Activated naive CD8-positive, alpha-beta T cell treated with anti-CD3 and anti-CD28 coated beads, Interleukin-2, amount 50 U/mL, for 16 hours (primary cell): ENCODE results near the gene CDK17.
"Not testable (repeated sequence)": the region's sequence is repeated elsewhere in the genome, so short reads cannot be mapped to it uniquely, and the experiment has no call there.

Experiments used
- DNase-seq: peaks from one replicate; pipeline ENCODE4 v3.0.0-alpha.2; 2020; ENCODE audit warnings: low read depth, low spot score

Gene CDK17

DNA sequence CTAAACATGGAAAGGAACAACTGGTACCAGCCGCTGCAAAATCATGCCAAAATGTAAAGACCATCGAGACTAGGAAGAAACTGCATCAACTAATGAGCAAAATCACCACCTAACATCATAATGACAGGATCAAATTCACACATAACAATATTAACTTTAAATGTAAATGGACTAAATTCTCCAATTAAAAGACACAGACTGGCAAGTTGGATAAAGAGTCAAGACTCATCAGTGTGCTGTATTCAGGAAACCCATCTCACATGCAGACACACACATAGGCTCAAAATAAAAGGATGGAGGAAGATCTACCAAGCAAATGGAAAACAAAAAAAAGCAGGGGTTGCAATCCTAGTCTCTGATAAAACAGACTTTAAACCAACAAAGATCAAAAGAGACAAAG is 82.4 kb downstream of the CDK17 start:
- not testable (repeated sequence) for DNase-seq

DNA sequence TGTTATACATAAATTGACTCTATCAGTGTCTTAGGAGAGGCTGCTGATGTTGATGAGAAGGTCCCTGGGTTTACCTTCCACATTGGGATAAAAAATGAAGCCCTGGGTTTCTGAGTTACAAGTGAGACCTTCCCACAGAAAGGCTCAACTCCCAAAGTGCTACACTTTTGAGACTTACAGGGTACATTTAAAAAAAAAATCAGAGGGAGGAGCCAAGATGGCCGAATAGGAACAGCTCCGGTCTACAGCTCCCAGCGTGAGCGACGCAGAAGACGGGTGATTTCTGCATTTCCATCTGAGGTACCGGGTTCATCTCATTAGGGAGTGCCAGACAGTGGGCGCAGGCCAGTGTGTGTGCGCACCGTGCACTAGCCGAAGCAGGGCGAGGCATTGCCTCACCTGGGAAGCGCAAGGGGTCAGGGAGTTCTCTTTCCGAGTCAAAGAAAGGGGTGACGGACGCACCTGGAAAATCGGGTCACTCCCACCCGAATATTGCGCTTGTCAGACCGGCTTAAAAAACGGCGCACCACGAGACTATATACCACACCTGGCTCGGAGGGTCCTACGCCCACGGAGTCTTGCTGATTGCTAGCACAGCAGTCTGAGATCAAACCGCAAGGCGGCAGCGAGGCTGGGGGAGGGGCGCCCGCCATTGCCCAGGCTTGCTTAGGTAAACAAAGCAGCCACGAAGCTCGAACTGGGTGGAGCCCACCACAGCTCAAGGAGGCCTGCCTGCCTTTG is 84.3 kb downstream of the CDK17 start:
- DNase-seq = not testable (repeated sequence)

DNA sequence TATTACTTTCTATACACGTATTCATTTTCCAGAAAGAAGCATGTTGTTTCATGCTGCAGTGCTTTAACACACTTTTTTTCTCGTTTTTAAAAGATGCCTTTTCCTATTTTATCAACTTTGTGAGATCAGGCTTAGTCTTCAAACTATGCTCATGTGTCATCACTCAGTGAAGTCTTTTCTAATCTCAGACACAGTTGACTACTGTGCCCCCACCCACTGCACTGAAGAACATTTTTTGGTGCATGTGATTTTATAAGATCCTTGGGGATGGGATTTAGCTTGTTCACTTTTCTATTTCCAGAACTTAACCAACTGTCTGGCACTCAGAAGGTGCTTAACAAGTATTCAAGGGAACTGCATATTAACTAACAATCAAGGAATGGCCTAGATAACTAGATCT is 85.5 kb downstream of the CDK17 start:
- no peak for DNase-seq

DNA sequence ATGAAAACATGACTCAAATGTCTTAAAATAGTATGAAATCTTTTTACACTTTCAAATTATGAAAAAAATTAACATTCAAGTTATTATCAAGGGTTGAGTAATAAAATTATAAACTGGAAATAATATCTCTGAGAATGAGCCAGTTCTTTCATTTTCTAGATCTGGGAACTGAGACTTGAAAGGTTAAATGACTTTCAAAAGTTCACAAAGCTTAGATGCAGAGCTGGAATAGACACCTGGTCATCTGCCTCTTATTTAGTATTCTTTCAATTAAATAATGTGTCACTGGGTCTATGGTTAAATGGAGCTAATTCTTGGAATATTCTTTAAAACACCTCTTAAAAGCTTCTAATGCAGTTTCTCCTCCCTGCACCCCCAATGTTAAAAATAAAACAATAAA is 86.6 kb downstream of the CDK17 start:
- DNase-seq = no peak

DNA sequence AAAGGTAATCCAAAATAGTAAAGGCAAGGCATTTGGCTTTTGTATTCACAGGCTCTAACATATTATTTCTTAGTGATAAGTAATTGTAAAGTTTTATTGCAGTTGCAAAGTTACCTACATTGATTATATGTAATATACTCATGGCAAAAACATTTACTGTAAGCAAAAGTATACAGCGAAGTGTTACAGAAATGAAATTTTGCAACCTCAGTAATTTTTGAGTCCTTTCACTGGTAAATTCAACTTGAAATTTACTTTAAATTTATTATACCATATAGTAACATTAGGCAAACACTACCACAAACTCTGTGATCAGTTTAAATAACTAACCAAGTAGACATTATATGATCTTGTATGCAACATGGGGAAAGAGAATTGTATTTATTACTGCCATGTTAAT is 89.0 kb downstream of the CDK17 start:
- DNase-seq = no peak

DNA sequence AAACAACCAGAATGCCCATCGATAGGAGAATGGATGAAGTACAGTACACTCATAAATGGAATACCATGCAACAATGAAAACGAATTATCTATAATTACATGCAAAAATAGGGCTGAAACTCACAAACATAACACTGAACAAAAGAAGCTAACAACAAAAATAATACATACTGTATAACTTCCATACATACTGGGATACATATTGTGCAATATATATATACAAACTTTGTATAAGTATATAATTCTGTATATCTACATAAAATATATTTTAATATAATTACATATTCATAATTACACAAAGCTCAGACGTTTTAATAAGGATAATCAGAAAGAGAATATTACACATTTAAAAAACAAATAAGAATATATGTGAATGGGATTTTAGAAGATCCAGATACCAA is 90.2 kb downstream of the CDK17 start:
- DNase-seq = no peak

DNA sequence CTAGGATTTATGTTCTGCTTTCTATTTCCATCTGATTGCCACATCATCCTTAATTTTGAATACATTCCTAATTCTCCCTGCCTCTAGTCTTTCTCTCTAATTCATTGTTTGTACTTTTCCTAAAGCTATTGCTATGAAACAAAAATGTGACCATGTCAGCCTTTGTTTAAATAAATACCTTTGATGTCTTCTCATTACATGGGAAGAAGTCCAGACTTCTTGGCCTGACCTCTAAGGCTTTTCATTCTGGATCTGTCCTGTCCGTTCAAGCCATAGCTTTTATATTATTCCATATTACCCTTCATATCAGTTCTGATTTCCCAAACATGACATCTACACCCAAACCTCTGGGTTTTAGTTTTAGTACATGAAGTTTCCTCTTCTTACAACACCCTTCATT is 91.4 kb downstream of the CDK17 start:
- no peak for DNase-seq

DNA sequence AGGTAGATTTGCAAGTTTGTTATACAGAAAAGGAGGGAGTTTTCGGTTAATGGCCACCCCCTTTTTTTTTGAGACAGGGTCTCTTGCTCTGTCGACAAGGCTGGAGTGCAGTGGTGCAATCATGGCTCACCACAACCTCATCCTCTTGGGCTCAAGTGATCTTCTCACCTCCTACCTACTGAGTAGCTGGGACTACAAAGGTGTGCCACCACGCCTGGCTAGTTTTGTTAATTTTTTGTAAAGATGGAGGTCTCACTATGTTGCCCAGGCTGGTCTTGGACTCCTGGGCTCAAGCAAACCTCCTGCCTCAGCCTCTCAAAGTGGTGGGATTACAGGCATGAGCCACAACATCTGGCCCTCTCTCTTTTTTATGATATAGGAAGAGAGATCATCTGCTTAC is 94.6 kb downstream of the CDK17 start:
- no peak for DNase-seq

DNA sequence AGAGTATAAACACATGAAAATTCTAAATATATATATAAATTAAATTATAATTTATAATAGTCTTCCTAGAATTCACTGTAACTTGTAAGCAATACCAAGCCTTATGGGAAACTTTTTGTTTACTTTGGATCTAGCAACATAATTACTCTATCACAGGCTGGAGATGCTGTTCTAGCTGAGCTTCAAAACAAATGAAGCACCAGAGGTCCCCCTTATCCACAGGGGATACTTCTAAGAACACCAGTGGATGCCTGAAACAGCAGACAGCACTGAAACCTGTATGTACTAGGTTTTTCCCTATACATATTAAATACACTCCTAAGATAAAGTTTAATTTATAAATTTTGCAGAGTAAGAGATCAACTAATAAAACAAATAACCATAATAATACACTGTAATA is 96.6 kb downstream of the CDK17 start:
- DNase-seq = no peak

DNA sequence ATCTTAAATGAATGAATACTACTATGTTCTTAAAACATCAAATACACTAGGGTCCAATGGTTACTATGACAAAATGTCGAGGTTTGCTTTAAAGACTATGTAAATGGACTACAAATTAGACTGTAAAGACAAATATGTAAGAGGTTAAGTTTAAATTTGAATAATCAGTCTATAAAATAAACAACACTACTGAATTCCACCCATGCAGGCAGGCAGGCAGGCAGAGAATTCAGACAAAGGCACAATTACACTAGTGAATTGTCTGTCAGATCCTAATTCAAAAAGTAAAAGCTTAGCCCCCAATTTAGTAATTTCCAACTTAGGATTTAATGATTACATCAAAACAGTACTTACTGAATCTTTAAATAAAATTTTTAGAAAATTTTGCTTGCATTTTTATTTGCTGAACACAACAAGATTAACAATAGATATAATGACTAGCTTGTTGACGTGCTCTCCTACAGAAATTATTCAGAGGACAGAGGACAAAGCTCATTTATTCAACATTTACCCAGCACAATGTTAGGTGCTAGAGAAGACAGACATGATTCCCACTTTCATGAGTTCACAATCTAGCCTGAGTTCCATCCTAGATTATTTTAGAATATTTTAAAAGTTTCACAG is 97.4 kb downstream of the CDK17 start:
- no peak for DNase-seq

DNA sequence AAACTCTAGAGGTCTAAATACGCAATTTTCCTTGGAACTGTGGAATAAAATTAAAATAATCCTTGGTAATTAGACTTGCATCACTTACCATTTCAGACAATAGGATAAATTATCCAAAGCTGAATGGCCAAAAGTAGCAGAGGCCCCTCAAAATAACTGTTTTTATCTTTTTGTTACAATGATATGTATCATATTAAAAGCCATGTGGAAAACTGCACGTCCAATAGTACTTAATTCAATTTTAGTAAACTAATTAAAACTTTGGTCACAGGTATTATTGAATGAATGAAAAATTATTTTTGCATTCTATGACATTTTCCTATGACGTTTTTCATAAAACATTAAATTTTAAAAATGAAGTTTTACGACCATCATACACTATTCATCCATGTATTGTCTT is 98.5 kb downstream of the CDK17 start:
- no peak for DNase-seq

DNA sequence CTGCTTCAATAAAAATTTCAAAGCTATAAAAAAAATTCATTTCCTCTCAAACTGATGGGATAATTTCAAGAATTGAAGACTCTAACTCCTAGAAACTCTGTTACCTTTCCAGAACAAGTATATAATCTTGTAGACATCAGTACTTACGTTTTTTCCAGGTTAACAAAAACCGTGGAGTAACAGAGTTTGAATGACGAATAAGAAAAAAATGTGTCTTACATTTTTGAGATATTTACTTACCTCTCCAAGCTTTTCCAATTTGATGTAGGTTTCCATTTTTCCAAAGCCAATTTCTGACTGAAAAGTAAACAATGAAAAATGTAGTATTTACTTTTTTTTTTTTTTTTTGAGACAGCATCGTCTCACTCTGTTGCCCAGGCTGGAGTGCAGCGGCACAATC is 100.2 kb downstream of the CDK17 start:
- DNase-seq = no peak

DNA sequence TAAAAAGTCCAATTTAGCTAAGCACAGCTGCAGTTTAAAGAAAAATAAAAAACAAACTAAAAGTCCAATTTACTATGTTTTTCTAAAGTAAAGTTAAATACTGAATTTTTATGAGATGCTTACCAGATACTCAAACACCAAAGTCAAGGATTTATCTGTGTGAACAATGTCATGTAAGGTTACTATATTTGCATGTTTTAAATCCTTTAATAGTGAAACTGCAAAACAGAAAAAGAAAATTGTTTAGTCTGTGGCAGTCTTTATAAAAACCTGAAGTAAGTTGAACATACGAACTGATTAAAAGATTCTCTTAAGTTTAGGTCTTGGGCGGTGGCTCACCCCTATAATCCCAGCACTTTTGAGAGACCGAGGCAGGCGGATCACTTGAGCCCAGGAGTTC is 102.7 kb downstream of the CDK17 start:
- DNase-seq = no peak

DNA sequence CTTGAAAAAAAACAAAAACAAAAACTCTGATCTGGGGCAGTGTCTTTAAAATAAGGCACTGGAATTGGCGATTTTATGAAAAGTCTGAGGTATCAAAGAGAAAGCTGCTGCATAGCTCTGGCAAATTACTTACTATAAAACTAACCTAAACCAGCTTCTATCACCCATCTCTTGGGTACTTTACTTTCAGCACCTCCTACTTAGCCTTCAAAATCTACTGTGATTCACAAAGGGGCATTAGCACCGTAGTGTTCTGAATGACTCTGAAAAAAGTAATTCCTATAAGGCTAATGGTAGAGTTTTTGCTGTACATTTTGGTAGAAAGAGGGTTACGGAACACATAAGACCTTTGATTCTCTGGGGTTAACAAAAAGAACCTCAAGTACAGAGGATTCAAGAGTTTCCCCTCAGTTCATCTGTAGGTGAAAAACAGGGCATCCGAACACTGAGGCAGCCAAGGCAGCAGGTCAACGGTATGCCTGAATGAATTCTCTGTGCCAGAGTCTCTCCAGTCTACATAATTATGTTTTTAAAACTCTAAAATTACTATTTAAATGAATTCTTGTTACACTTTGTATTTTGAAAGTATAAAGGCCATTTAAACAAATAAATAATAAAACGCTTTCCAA is 104.6 kb downstream of the CDK17 start:
- DNase-seq = no peak

DNA sequence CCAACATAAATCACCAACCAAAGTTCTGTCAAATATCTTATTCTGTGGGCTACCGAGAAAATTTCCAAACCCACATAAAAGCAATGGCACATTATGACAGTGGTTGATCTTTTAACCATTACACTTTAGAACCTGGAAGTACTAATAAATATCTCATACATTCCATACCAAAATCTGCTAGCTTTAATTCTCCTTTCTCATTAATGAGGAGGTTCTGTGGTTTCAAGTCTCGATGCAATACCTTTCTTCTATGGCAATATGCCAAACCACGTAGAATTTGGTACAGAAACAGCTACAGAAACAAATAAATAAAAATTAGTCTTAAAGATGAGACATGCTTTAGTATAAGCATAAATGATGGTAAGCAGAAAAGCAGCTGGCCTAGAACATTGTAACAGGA is 105.4 kb downstream of the CDK17 start:
- DNase-seq = no peak

DNA sequence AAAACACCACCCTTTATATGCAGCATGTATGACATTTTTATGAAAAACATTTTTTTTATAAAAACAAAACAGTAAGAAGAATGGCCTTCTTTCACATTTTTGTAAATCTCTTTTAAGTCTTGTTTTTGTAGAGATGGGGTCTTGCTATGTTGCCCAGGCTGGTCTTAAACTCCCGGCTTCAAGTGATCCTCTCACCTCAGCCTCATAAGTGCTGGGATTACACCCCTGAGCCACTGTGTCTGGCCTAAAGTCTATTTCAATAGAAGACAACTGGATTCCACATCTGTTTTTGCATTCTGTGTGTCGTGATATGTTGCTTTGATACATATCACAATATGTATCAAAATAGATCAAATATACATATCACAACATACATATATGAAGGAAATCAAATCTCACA is 107.1 kb downstream of the CDK17 start:
- no peak for DNase-seq

DNA sequence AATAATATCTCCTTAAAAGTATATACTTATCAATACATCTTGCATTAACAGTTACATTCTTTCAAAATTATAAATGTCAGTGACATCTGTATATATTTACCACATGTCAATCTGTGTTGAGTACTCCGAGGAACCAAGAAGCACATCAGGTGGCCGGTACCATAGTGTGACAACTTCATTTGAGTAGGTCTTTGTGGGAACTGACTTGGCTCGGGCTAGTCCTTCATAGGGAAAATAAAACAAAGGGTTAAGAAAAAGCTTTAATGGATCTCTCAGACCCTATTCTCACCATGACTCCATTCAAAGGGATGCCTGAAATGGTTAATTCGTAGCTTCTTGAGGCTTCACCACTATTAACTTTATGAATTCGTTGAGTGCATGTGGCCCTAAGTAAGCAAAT is 111.2 kb downstream of the CDK17 start:
- DNase-seq = no peak

DNA sequence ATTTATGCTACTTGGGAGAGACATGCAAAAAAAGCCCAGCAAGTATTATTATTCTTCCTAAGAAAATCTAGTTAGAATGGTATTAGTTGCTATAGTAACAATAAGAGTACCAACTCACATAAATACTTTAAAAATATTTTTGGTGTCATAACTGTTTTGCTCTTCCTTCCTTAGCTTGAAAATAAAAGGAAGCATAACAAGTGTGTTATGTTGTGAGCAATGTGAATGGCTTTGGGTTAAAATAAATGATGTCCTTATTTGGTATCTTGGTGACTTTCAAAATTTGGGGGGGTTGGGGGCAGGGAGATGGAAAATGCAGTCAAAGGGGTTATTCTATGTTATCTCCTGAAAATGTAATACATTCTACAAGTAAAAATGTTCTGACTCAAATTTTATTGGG is 115.1 kb downstream of the CDK17 start:
- no peak for DNase-seq

DNA sequence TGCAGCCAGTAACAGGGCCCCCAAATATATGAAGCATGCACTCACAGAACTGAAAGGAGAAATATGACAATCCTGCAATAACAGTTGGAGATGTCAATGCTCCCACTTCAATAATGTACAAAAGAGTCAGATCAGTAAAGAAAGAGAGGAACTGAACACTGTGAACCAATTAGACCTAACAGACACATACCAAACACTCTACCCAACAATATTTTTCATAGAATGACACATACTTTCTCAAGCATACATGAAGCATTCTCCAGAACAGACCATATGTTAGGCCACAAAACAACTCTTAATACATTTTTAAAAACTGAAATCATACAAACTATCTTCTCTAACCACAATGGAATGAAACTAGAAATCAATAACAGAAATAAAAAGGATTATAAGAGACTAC is 125.9 kb downstream of the CDK17 start:
- DNase-seq = no peak

DNA sequence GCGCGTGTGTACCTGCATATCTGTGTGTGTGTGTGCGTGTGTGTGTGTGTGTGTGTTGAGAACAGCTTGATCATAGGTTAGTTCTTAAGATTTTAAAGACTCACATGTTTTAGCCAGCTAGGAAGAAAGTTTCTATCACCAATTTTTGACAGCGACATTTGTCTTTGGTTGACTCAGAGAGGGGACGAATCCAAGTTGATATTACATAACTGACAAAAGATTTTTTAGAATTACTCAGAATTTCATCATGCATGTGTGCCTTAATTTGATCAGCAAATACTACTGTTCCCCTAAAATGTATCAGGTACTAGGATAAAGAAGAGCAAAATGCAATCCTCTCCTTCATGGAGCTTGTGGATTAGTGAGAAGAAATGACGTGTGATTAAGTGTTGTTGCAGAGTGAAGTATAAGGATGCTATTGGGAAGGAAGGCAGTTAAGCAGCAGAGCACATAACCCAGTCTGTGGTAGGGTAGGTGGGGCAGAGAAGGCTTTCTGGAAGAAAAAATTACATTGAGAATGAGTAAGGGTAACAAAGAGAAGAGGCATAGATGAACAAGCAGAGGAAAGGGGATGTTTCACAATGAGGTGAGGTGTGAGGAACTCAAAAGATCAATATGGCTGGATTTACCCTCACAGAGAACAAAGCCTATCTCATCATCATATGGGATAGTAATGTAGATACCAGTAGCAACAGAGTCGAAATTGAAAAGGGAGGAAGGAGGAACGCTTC is 128.6 kb downstream of the CDK17 start:
- DNase-seq = no peak

DNA sequence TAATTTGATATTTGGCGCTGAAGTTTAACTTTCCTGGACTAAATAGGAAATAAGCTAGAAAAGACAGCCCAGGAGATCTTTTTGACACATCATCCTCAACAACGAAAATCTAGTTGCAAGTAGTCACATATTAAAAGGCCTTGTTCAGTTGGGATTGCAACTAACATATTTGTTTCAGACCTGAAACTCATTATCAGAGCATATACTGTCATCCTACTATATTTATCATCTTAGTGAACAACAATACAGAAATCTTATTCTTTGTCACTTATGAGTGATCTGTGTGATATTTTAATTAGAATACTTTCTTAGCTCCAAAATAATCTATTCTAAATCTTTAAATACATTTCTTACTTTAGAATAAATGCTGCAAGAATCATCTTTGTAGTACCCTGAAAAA is 134.0 kb downstream of the CDK17 start:
- DNase-seq = no peak

DNA sequence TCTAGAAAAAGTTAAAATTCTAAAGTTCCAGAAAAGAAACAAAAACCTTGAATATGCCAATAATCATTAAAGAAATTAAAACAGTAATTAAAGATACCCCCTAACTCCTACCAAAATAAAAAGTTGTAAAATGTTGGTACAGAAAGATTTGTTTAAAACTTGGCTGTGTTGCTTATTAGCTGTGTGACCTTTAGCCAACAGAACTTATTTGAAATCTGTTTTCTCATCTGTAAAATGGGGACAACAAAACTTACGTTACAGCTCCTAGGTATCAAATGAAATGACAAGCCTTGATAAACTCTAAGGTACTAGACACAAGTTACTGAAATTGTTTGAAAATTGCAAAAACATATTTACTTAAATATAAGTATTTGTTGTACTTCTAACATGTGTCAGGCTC is 134.4 kb downstream of the CDK17 start:
- no peak for DNase-seq

DNA sequence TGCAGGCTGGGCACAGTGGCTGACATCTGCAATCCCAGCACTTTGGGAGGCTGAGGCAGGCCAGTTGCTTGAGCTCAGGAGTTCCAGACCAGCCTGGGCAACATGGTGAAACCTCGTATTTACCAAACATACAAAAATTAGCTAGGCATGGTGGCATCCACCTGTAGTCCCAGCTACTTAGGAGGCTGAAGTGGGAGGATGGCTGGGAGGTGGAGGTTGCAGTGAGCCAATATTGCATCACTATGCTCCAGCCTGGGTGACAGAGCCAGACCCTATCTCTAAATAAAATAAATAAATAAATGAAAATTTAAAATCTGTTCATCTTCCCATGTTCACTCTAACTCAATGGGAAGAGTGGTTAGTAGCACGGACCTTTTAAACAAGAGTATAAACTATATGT is 134.8 kb downstream of the CDK17 start:
- no peak for DNase-seq
